Tibial nerve (tissue), 4 donors: ENCODE data around the gene CYP46A1.

ENCODE experiments used
- EP300 ChIP-seq, 2 donors: sonication (generic); formaldehyde crosslinking; IDR thresholded peaks; one replicate each; pipeline ENCODE4 v1.6.1; 2017; ENCODE audit warnings: antibody characterized with exemption in 2 of 2, mild to moderate bottlenecking in 1 of 2
- TF ChIP-seq, protein P1 (sequence below), 5 experiments: fragments of 200-600 bp in 3 of 5; fragments of 450-650 bp in 2 of 5; sonication (generic) in 3 of 5; IDR thresholded peaks; one replicate each; pipeline ENCODE4 v1.5.1; 2016 to 2019; ENCODE audit warnings: antibody characterized with exemption in 5 of 5, mild to moderate bottlenecking in 3 of 5, moderate library complexity in 2 of 5

DNA sequence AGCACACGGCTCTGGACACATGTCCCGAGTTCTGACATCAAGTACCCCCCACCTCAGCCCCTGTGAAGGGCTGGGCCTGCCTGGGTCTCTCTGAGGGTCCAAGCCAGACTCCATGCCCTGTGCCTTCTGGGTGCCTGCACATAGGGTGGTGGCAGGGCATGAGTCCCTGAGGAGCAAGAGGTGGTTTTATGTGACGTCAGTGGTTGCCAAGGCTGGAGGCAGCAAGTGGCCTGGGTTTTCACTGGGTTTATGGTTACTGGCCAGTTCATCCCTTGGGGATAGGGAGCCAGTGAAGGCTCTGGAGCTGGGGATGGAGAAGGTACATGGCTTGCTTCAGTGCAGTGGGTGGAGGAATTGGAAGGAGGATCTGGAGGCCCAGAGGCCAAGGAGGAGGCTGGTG is 58.0 kb downstream of the CYP46A1 start:
- TF ChIP-seq, protein P1, sequence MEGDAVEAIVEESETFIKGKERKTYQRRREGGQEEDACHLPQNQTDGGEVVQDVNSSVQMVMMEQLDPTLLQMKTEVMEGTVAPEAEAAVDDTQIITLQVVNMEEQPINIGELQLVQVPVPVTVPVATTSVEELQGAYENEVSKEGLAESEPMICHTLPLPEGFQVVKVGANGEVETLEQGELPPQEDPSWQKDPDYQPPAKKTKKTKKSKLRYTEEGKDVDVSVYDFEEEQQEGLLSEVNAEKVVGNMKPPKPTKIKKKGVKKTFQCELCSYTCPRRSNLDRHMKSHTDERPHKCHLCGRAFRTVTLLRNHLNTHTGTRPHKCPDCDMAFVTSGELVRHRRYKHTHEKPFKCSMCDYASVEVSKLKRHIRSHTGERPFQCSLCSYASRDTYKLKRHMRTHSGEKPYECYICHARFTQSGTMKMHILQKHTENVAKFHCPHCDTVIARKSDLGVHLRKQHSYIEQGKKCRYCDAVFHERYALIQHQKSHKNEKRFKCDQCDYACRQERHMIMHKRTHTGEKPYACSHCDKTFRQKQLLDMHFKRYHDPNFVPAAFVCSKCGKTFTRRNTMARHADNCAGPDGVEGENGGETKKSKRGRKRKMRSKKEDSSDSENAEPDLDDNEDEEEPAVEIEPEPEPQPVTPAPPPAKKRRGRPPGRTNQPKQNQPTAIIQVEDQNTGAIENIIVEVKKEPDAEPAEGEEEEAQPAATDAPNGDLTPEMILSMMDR (IDR thresholded peaks at IDR 0.05), result no peak
- TF ChIP-seq EP300 (IDR thresholded peaks at IDR 0.05), result no peak
